AG09309 (cell line): ENCODE results near the gene TMEM132C.

ENCODE experiments used
- DNase-seq: peaks from one replicate; pipeline ENCODE4 v3.0.0-alpha.2; 2010; ENCODE audit warnings: low read depth
- H3K4me3 ChIP-seq: 2 replicates; pipeline ENCODE4 v1.5.1; 2011; ENCODE audit warnings: mild to moderate bottlenecking, low read depth, low read length, moderate library complexity; ENCODE audit not compliant: control insufficient read depth
- TF ChIP-seq, protein P1 (sequence below): IDR thresholded peaks from 2 replicates; pipeline ENCODE4 v1.5.1; 2011; ENCODE audit warnings: mild to moderate bottlenecking, low read depth, low read length, inconsistent platforms; ENCODE audit not compliant: insufficient read depth, control insufficient read depth; ENCODE audit errors: missing control alignments

Gene TMEM132C

GRCh38 chr12:128286970-128287369, 20.0 kb downstream of the TMEM132C start:
- TF ChIP-seq, protein P1, sequence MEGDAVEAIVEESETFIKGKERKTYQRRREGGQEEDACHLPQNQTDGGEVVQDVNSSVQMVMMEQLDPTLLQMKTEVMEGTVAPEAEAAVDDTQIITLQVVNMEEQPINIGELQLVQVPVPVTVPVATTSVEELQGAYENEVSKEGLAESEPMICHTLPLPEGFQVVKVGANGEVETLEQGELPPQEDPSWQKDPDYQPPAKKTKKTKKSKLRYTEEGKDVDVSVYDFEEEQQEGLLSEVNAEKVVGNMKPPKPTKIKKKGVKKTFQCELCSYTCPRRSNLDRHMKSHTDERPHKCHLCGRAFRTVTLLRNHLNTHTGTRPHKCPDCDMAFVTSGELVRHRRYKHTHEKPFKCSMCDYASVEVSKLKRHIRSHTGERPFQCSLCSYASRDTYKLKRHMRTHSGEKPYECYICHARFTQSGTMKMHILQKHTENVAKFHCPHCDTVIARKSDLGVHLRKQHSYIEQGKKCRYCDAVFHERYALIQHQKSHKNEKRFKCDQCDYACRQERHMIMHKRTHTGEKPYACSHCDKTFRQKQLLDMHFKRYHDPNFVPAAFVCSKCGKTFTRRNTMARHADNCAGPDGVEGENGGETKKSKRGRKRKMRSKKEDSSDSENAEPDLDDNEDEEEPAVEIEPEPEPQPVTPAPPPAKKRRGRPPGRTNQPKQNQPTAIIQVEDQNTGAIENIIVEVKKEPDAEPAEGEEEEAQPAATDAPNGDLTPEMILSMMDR = no peak
- no peak for DNase-seq
- H3K4me3 ChIP-seq = no peak overlapping the region

DNA sequence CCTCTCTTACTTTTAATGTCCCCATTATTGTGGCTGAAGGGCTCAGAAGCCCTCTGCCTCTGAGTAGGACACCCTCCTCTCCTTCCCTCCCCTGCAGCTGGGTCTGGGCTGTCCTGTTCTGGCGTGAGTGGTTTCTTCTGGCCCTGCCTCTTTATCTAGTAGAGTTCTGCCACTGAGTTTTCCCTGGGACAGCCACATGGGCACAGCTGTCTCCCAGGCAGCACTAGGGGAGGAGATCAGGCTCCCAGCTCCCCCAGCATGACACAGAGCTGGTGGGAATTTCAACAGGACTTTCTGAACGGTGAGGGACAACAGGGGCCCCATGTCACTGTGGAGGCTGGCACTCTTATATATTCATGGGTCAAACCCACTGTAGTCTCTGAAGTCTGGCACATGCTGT, 21.4 kb downstream of the TMEM132C start:
- no peak overlapping the region for H3K4me3 ChIP-seq
- TF ChIP-seq, protein P1 = no peak
- no peak for DNase-seq

GRCh38 chr12:128288896-128289295, 21.9 kb downstream of the TMEM132C start:
- TF ChIP-seq, protein P1 = no peak
- no peak overlapping the region for H3K4me3 ChIP-seq
- DNase-seq = no peak

DNA sequence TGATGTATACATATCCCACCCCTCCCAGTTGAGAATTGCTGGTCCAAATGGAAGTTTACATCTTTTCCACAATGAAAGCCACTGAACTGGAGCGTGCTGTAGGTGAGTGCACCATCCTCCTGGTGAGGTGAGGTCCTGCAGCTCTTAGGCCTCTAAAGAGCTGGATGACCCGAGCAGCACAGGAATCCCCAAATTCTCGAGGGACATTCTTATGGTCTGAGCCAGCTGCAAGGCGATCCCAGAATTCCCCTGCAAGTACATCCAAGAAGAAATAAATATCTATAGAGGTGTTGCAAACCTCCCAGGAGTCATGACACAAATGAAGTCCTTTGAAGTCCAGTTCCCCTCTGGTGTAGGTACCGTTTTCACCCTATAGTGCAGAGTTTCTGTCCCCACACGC, 24.0 kb downstream of the TMEM132C start:
- DNase-seq = no peak
- TF ChIP-seq, protein P1 = no peak
- H3K4me3 ChIP-seq = no peak overlapping the region

- TF ChIP-seq, protein P1 = no peak
- no peak for DNase-seq
- no peak overlapping the region for H3K4me3 ChIP-seq
Measured at GRCh38 chr12:128298091-128298748, 31.2 kb downstream of the TMEM132C start.

DNA sequence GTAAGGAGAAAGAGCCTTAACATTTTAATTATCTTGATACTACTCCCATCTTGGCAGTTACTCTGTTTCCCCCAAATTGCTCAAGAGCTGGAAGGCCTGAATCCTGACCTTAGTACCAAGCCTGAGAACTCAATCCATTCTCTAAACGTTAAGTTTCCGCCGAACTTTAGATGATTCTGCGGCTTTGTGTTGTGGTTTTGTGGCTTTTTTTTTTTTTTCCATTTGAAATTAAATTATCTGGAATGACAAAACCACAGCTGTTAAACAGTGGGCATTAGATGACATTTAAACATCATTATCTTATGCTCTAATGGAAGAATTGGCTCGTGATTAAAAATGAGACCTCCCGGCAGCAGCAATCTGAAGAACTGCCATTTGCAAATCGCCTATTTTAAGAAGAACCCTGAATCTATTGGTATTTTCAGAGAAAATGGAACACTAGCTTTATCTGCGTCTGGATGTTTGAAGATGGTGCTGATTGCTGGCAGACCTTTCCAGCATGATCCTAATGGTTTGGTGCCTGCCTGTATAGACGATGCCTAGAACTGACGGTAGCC, 38.4 kb downstream of the TMEM132C start:
- TF ChIP-seq, protein P1 = no peak
- no peak overlapping the region for H3K4me3 ChIP-seq
- no peak for DNase-seq
